H1 (cell line): Measurements from ENCODE around the gene GRAMD1B. TPM values are rescaled to one million over a fixed set of nuclear protein-coding genes. Genes with fewer than 3 reads are reported as not detected.

Source experiments
- CBX8 ChIP-seq: fragments of 300-800, 300-1000 bp; sonication (generic); IDR thresholded peaks from 2 replicates; pipeline ENCODE4 v1.7.1; 2016; ENCODE audit warnings: low read depth, low read length, borderline replicate concordance
- CHD7 ChIP-seq: fragments of 300-600 bp; sonication (generic); IDR thresholded peaks from 2 replicates; pipeline ENCODE4 v1.7.1; 2012; ENCODE audit warnings: low read length, moderate library complexity, mild to moderate bottlenecking, inconsistent platforms; ENCODE audit not compliant: insufficient replicate concordance
- CREB1 ChIP-seq: IDR thresholded peaks from 2 replicates; pipeline ENCODE4 v1.6.1; 2012; ENCODE audit warnings: inconsistent platforms
- NANOG ChIP-seq: IDR thresholded peaks from 2 replicates; pipeline ENCODE4 v1.6.1; 2011; ENCODE audit warnings: low read length, low read depth, mild to moderate bottlenecking, inconsistent platforms; ENCODE audit not compliant: insufficient read depth, poor library complexity, severe bottlenecking
- SP1 ChIP-seq: IDR thresholded peaks from 2 replicates; pipeline ENCODE4 v1.6.1; 2011; ENCODE audit warnings: low read depth, low read length
- polyA plus RNA-seq, 7 experiments: library from polyadenylated mRNA; depleted of rRNA in 3 of 7; stranded (reverse) in 5 of 7; unstranded in 2 of 7; fragments of >200 nt in 5 of 7; fragments of 200-250 nt in 2 of 7; gene quantifications; 1 replicate in 5 of 7; 2 replicates in 1 of 7; 4 replicates in 1 of 7; pipeline versions ENCODE4 v1.2.1 to v1.2.3, GENCODE V29; 2011 to 2013; ENCODE audit warnings: missing spikeins in 2 of 7, mixed read lengths in 2 of 7
- total RNA-seq: library from RNA; stranded (reverse); fragmentation: NEBNext Ultra II Directional; extraction: Animal tissue kit (Norgen Biotek cat#: 25700); gene quantifications from 2 replicates; pipeline ENCODE4 v1.2.1, GENCODE V29; 2021

GRAMD1B gene
- total and polyA plus RNA-seq, 2 of the 8 experiments (the other 6 are each of a cell fraction or from before 2014, with no cell fraction given): 10.1 to 21.2 TPM

GRCh38 chr11:123427405-123427804, 2.7 kb upstream of the GRAMD1B start (continued):
- TF ChIP-seq CHD7 (no peak), CBX8 (no peak), CREB1 (no peak), NANOG (no peak), SP1 (no peak)
- TF ChIP-seq, all 59 proteins: peak for 0
